CD4-positive, alpha-beta memory T cell (primary cell): ENCODE measurements around the gene HIKESHI. TPM values are rescaled to one million over a fixed set of nuclear protein-coding genes. Genes with fewer than 3 reads are reported as not detected.
"Not testable (repeated sequence)": the region's sequence is repeated elsewhere in the genome, so short reads cannot be mapped to it uniquely, and the experiment has no call there.

Experiments used
- CTCF ChIA-PET: fragments of 350-600 bp; sonication (Branson Sonifier 250); formaldehyde crosslinking; loops from one replicate; lab custom pipeline; 2021; ENCODE audit warnings: inconsistent platforms; ENCODE audit not compliant: partially characterized antibody; lab: Charles Lee
- POLR2A ChIA-PET: fragments of 350-600 bp; sonication (Branson Sonifier 250); formaldehyde crosslinking; loops from one replicate; lab custom pipeline; 2021; ENCODE audit not compliant: partially characterized antibody; lab: Charles Lee
- DNase-seq, 5 donors: peaks; one replicate each; pipeline versions ENCODE4 v3.0.0 to v3.0.0-alpha.2; 2020 to 2022; ENCODE audit warnings: mixed read lengths in 1 of 5
- H3K27ac ChIP-seq: one replicate; pipeline ENCODE4 v1.7.0; 2013; ENCODE audit warnings: low read depth, low read length
- H3K27me3 ChIP-seq: 2 replicates; pipeline ENCODE4 v1.7.0; 2013; ENCODE audit warnings: mild to moderate bottlenecking, low read length, moderate library complexity; ENCODE audit not compliant: insufficient read depth
- H3K36me3 ChIP-seq: 2 replicates; pipeline ENCODE4 v1.7.0; 2013; ENCODE audit warnings: mild to moderate bottlenecking, low read length, moderate library complexity; ENCODE audit not compliant: insufficient read depth
- H3K4me1 ChIP-seq: 2 replicates; pipeline ENCODE4 v1.7.0; 2013; ENCODE audit warnings: mild to moderate bottlenecking, low read length, moderate library complexity; ENCODE audit not compliant: insufficient read depth
- H3K4me3 ChIP-seq, 2 donors: one replicate each; pipeline ENCODE4 v1.7.0; 2013; ENCODE audit warnings: low read length in 2 of 2, mild to moderate bottlenecking in 1 of 2
- H3K9me3 ChIP-seq, 2 donors: one replicate each; pipeline ENCODE4 v1.7.0; 2013; ENCODE audit warnings: low read length in 2 of 2, control low read depth in 1 of 2; ENCODE audit not compliant: control insufficient read depth in 1 of 2
- H3K27ac Mint-ChIP-seq, 7 donors: one replicate each; pipeline ENCODE4 v1.8.0; 2020 to 2021; ENCODE audit warnings: mixed read lengths in 7 of 7, mild to moderate bottlenecking in 6 of 7, inconsistent platforms in 3 of 7, moderate library complexity in 3 of 7
- H3K27me3 Mint-ChIP-seq, 2 donors: one replicate each; pipeline ENCODE4 v1.8.0; 2020 to 2021; ENCODE audit warnings: mixed read lengths in 2 of 2
- H3K36me3 Mint-ChIP-seq, 2 donors: one replicate each; pipeline ENCODE4 v1.8.0; 2020 to 2021; ENCODE audit warnings: mixed read lengths in 2 of 2, inconsistent platforms in 1 of 2, mild to moderate bottlenecking in 1 of 2
- H3K4me1 Mint-ChIP-seq, 4 donors: one replicate each; pipeline ENCODE4 v1.8.0; 2020 to 2021; ENCODE audit warnings: mixed read lengths in 4 of 4, mild to moderate bottlenecking in 1 of 4
- H3K4me3 Mint-ChIP-seq, 8 donors: one replicate each; pipeline ENCODE4 v1.8.0; 2020 to 2021; ENCODE audit warnings: mixed read lengths in 8 of 8, mild to moderate bottlenecking in 7 of 8, moderate library complexity in 6 of 8, inconsistent platforms in 3 of 8
- H3K9me3 Mint-ChIP-seq, 8 donors: one replicate each; pipeline ENCODE4 v1.8.0; 2020 to 2021; ENCODE audit warnings: mixed read lengths in 8 of 8, mild to moderate bottlenecking in 5 of 8, inconsistent platforms in 3 of 8, moderate library complexity in 1 of 8
- intact Hi-C: fragments of 100-400 bp; cut with micrococcal nuclease; formaldehyde crosslinking; loops from one replicate; pipeline ENCODE4 v1.15.1; 2023
- polyA plus RNA-seq, 2 donors: library from polyadenylated mRNA; unstranded; fragments of 300-500 nt; fragmentation: Illumina TruSeq; gene quantifications; one replicate each; pipeline ENCODE4 v1.2.3, GENCODE V29; 2021
- total RNA-seq, 2 experiments: library from RNA; stranded (reverse); gene quantifications; one replicate each; pipeline ENCODE4 v1.2.3, GENCODE V29; 2021

The HIKESHI gene
- total and polyA plus RNA-seq, 4 experiments from 2014 or later, result 26.6 to 143 (median 57.8) TPM

- Mint-ChIP-seq H3K27ac (peak overlapping the region in 6 of 7 donors; percentile 1 to 78 (median 50)), H3K36me3 (no peaks in the 10 kb centered on the region)
- POLR2A ChIA-PET, result interaction anchor here (0.9 to 1.1 kb wide), 4 partner anchors 10 to 627 kb away, joined by 3 to 4 read pairs (median 3); partner anchors contain the start of genes CREBZF and EED
Measured at GRCh38 chr11:86291466-86292262, 10.4 kb upstream of the HIKESHI start.

GRCh38 chr11:86292912-86293616, 9.0 kb upstream of the HIKESHI start:
- ChIA-PET CTCF (interaction anchor here (0.7 to 4.4 kb wide), 11 partner anchors 8 to 699 kb away, joined by 3 to 24 read pairs (median 4); partner anchors contain the start of gene CCDC83), POLR2A (interaction anchor here (1.5 kb wide), 1 partner anchor 438 kb away, joined by 3 read pairs; the partner anchor contains the start of gene CCDC83)
- H3K4me1 ChIP-seq, result peaks cover 47% of the 10 kb centered on the region
- peak overlapping the region; percentile 33 for H3K27ac ChIP-seq
- H3K9me3 Mint-ChIP-seq, result no peaks in the 10 kb centered on the region
- peaks cover 16 to 42% (median 27%) of the 10 kb centered on the region in 4 donors for H3K4me1 Mint-ChIP-seq
- no peaks in the 10 kb centered on the region for H3K27me3 Mint-ChIP-seq
- no peaks in the 10 kb centered on the region for H3K36me3 ChIP-seq
- peak overlapping the region; percentile 27 to 92 (median 86) for H3K27ac Mint-ChIP-seq
- peak in 4 of 5 donors; percentile 9 to 39 (median 34) for DNase-seq
- intact Hi-C loops, result loop anchor here (1.0 kb wide), 2 partner anchors 9 to 439 kb away; partner anchors contain the start of gene HIKESHI
- no peaks in the 10 kb centered on the region for H3K27me3 ChIP-seq
- H3K4me3 Mint-ChIP-seq, result peak overlapping the region in 4 of 8 donors; percentile 17 to 60 (median 37)
- H3K9me3 ChIP-seq, result no peaks in the 10 kb centered on the region
- H3K36me3 Mint-ChIP-seq, result no peaks in the 10 kb centered on the region
- no peak overlapping the region for H3K4me3 ChIP-seq

More at GRCh38 chr11:86291466-86292262, 10.4 kb upstream of the HIKESHI start:
- no peaks in the 10 kb centered on the region for H3K9me3 ChIP-seq
- no peaks in the 10 kb centered on the region for H3K27me3 ChIP-seq
- H3K36me3 ChIP-seq, result no peaks in the 10 kb centered on the region
- no peaks in the 10 kb centered on the region for H3K9me3 Mint-ChIP-seq
- H3K27me3 Mint-ChIP-seq, result no peaks in the 10 kb centered on the region
- intact Hi-C loops, result loop anchor here (1.0 to 2.0 kb wide), 4 partner anchors 11 to 696 kb away; partner anchors contain the start of gene HIKESHI
- no peak overlapping the region for H3K4me3 ChIP-seq
- DNase-seq, result peak; percentile 49 to 62 (median 55)
- no peak overlapping the region for H3K27ac ChIP-seq
- H3K4me3 Mint-ChIP-seq, result no peak overlapping the region
- H3K4me1 ChIP-seq, result peaks cover 60% of the 10 kb centered on the region
- CTCF ChIA-PET, result interaction anchor here (0.6 to 4.4 kb wide), 19 partner anchors 9 to 694 kb away, joined by 3 to 24 read pairs (median 3); partner anchors contain the start of genes CCDC83 and HIKESHI
- peaks cover 22 to 50% (median 34%) of the 10 kb centered on the region in 4 donors for H3K4me1 Mint-ChIP-seq

GRCh38 chr11:86294026-86294425, 8.0 kb upstream of the HIKESHI start:
- Mint-ChIP-seq H3K27ac (peak overlapping the region in 4 of 7 donors; percentile 29 to 77 (median 55)), H3K27me3 (no peaks in the 10 kb centered on the region), H3K9me3 (no peaks in the 10 kb centered on the region), H3K36me3 (no peaks in the 10 kb centered on the region), H3K4me1 (peaks cover 10 to 32% (median 19%) of the 10 kb centered on the region in 4 donors), H3K4me3 (no peak overlapping the region)
- no peaks in the 10 kb centered on the region for H3K27me3 ChIP-seq
- ChIA-PET CTCF (interaction anchor here (0.8 to 1.3 kb wide), 7 partner anchors 252 to 700 kb away, joined by 3 to 7 read pairs (median 3); partner anchors contain the start of genes CCDC83 and DLG2), POLR2A (interaction anchor here (0.6 to 0.7 kb wide), 2 partner anchors 252 to 439 kb away, joined by 3 read pairs; partner anchors contain the start of gene CCDC83)
- no peaks in the 10 kb centered on the region for H3K9me3 ChIP-seq
- H3K27ac ChIP-seq, result no peak overlapping the region
- no peak for DNase-seq
- intact Hi-C loops, result no loop called here
- peaks cover 37% of the 10 kb centered on the region for H3K4me1 ChIP-seq
- no peaks in the 10 kb centered on the region for H3K36me3 ChIP-seq
- no peak overlapping the region for H3K4me3 ChIP-seq

GRCh38 chr11:86301742-86302091, 323 bp upstream of the HIKESHI start:
- Histone ChIP-seq H3K36me3 (no peaks in the 10 kb centered on the region), H3K4me3 (peak overlapping the region; percentile 54 to 85), H3K27me3 (no peaks in the 10 kb centered on the region), H3K27ac (peak overlapping the region; percentile 87), H3K9me3 (no peaks in the 10 kb centered on the region), H3K4me1 (peaks cover 24% of the 10 kb centered on the region)
- H3K27ac Mint-ChIP-seq, result peak overlapping the region; percentile 93 to 100 (median 99)
- DNase-seq, result no peak
- intact Hi-C loops, result loop anchor here (1.0 to 5.0 kb wide), 6 partner anchors 9 to 673 kb away; partner anchors contain the start of genes EED, PICALM and TMEM126B
- H3K36me3 Mint-ChIP-seq, result peaks cover 4 to 15% of the 10 kb centered on the region in 2 donors
- H3K27me3 Mint-ChIP-seq, result peaks cover 0 to 1% of the 10 kb centered on the region in 2 donors
- no peaks in the 10 kb centered on the region for H3K9me3 Mint-ChIP-seq
- H3K4me1 Mint-ChIP-seq, result peaks cover 12 to 29% (median 23%) of the 10 kb centered on the region in 4 donors
- H3K4me3 Mint-ChIP-seq, result peak overlapping the region; percentile 94 to 100 (median 100)
- ChIA-PET POLR2A (interaction anchor here (0.8 to 1.9 kb wide), 4 partner anchors 10 to 676 kb away, joined by 3 to 12 read pairs (median 4); partner anchors contain the start of genes EED and TMEM126B), CTCF (interaction anchor here (1.2 to 2.3 kb wide), 2 partner anchors 10 to 108 kb away, joined by 4 to 17 read pairs; no protein-coding TSS in a partner anchor)

GRCh38 chr11:86303257-86303656, 1.2 kb downstream of the HIKESHI start:
- Histone ChIP-seq H3K4me1 (peaks cover 24% of the 10 kb centered on the region), H3K27me3 (no peaks in the 10 kb centered on the region), H3K9me3 (no peaks in the 10 kb centered on the region), H3K36me3 (no peaks in the 10 kb centered on the region), H3K27ac (no peak overlapping the region), H3K4me3 (no peak overlapping the region)
- H3K27ac Mint-ChIP-seq, result peak overlapping the region; percentile 10 to 99 (median 81)
- peaks cover 12 to 29% (median 23%) of the 10 kb centered on the region in 4 donors for H3K4me1 Mint-ChIP-seq
- H3K36me3 Mint-ChIP-seq, result peaks cover 4 to 15% of the 10 kb centered on the region in 2 donors
- POLR2A ChIA-PET, result interaction anchor here (1.4 kb wide), 1 partner anchor 234 kb away, joined by 4 read pairs; the partner anchor contains the start of gene PICALM
- CTCF ChIA-PET, result no interaction called here
- H3K27me3 Mint-ChIP-seq, result peaks cover 0 to 1% of the 10 kb centered on the region in 2 donors
- peak overlapping the region; percentile 94 to 100 (median 100) for H3K4me3 Mint-ChIP-seq
- DNase-seq, result no peak
- intact Hi-C loops, result loop anchor here (2.0 to 5.0 kb wide), 3 partner anchors 234 to 674 kb away; partner anchors contain the start of genes PICALM and TMEM126B
- no peaks in the 10 kb centered on the region for H3K9me3 Mint-ChIP-seq

- H3K4me3 ChIP-seq, POLR2A ChIA-PET, H3K27ac Mint-ChIP-seq, CTCF ChIA-PET, DNase-seq, H3K27me3 ChIP-seq, H3K9me3 Mint-ChIP-seq, intact Hi-C loops, H3K27me3 Mint-ChIP-seq, H3K9me3 ChIP-seq, H3K4me3 Mint-ChIP-seq, H3K27ac ChIP-seq, H3K36me3 ChIP-seq: not testable (repeated sequence)
- Mint-ChIP-seq H3K4me1 (peaks cover 22 to 41% (median 32%) of the 10 kb centered on the region in 4 donors), H3K36me3 (peaks cover 34 to 46% of the 10 kb centered on the region in 2 donors)
- peaks cover 11% of the 10 kb centered on the region for H3K4me1 ChIP-seq
Measured at GRCh38 chr11:86308710-86309109, 6.7 kb downstream of the HIKESHI start.
